Measurements from ENCODE around the gene FGF7. TPM values are rescaled to one million over a fixed set of nuclear protein-coding genes. Genes with fewer than 3 reads are reported as not detected.
A peak's percentile ranks its signal among the peaks of the same experiment; 100 is the strongest.

The FGF7 gene
- total RNA-seq, 1 experiment from 2014 or later, result 0.15 TPM

DNA sequence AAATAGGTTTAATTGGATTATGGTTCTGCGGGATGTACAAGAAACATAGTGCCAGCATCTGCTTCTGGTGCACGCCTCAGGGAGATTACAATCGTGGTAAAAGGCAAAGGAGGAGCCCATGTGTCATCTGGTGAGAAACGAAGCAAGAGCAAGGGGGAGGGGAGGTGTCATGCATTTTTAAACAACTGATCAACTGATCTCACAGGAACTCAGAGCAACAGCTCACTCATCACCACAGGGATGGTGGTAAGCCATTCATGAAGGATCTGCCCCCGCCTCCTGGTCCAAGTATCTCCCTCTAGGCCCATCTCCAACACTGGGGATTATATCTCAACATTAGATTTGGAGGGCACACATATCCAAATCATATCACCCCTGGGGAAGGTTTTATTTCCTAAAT, 42.1 kb upstream of the FGF7 start:
- Mint-ChIP-seq H3K36me3 (no peaks in the 10 kb centered on the region), H3K4me3 (no peak overlapping the region), H3K4me1 (peaks cover 38% of the 10 kb centered on the region), H3K27ac (no peak overlapping the region), H3K9me3 (no peaks in the 10 kb centered on the region), H3K27me3 (ENCODE audit: low read depth) (no peaks in the 10 kb centered on the region)
- ATAC-seq (peak; percentile 79), DNase-seq (ENCODE audit: low spot score) (no peak)
- ChIA-PET POLR2A (no interaction called here), CTCF (interaction anchor here (0.6 kb wide), 1 partner anchor 62 kb away, joined by 3 read pairs; no protein-coding TSS in a partner anchor)
- TF ChIP-seq, protein P1, sequence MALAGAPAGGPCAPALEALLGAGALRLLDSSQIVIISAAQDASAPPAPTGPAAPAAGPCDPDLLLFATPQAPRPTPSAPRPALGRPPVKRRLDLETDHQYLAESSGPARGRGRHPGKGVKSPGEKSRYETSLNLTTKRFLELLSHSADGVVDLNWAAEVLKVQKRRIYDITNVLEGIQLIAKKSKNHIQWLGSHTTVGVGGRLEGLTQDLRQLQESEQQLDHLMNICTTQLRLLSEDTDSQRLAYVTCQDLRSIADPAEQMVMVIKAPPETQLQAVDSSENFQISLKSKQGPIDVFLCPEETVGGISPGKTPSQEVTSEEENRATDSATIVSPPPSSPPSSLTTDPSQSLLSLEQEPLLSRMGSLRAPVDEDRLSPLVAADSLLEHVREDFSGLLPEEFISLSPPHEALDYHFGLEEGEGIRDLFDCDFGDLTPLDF (CRISPR knock-in tag; IDR thresholded peaks at IDR 0.05), result no peak
- TF ChIP-seq ELF4 (CRISPR knock-in tag; IDR thresholded peaks at IDR 0.05; ENCODE audit: low read depth) (no peak), CREB1 (CRISPR knock-in tag; IDR thresholded peaks at IDR 0.05) (no peak), TEAD4 (CRISPR knock-in tag; IDR thresholded peaks at IDR 0.05) (no peak)
- TF ChIP-seq, protein P2, sequence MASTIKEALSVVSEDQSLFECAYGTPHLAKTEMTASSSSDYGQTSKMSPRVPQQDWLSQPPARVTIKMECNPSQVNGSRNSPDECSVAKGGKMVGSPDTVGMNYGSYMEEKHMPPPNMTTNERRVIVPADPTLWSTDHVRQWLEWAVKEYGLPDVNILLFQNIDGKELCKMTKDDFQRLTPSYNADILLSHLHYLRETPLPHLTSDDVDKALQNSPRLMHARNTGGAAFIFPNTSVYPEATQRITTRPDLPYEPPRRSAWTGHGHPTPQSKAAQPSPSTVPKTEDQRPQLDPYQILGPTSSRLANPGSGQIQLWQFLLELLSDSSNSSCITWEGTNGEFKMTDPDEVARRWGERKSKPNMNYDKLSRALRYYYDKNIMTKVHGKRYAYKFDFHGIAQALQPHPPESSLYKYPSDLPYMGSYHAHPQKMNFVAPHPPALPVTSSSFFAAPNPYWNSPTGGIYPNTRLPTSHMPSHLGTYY (CRISPR knock-in tag; IDR thresholded peaks at IDR 0.05), result no peak

DNA sequence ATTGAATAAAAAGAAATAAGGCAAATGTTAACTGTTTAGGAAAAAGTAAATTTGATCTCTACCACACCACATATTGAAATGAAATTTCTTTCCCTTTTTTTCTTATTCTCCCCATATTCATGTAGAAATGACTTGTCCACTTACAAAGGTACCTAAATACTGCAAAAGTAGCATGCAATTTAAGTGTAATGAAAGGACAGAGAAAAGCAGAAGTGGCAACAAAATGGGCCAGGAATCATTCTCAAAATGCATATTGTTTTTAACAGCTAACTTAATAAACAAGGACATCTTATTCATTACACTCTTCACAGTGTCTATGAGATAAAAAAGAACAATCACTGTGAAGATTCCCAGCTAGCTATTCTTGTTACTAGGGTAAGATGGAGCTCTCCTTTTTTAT, 40.6 kb upstream of the FGF7 start:
- Mint-ChIP-seq H3K4me1 (peaks cover 38% of the 10 kb centered on the region), H3K27me3 (ENCODE audit: low read depth) (no peaks in the 10 kb centered on the region), H3K36me3 (no peaks in the 10 kb centered on the region), H3K27ac (no peak overlapping the region), H3K4me3 (no peak overlapping the region), H3K9me3 (no peaks in the 10 kb centered on the region)
- POLR2A ChIA-PET, result no interaction called here
- no peak for DNase-seq (ENCODE audit: low spot score)
- no peak for ATAC-seq
- CTCF ChIA-PET, result no interaction called here
- TF ChIP-seq JUN (CRISPR knock-in tag; IDR thresholded peaks at IDR 0.05) (no peak), EMX1 (CRISPR knock-in tag; IDR thresholded peaks at IDR 0.05) (no peak), ATF1 (CRISPR knock-in tag; IDR thresholded peaks at IDR 0.05) (no peak), ZNF317 (CRISPR knock-in tag; IDR thresholded peaks at IDR 0.05; ENCODE audit: borderline replicate concordance, low read depth) (no peak), ETV6 (CRISPR knock-in tag; IDR thresholded peaks at IDR 0.05) (no peak), ZNF396 (CRISPR knock-in tag; IDR thresholded peaks at IDR 0.05; ENCODE audit: borderline replicate concordance) (no peak), NFYB (CRISPR knock-in tag; conservative IDR thresholded peaks at IDR 0.05; ENCODE audit: low read depth) (no peak), ZNF138 (CRISPR knock-in tag; conservative IDR thresholded peaks at IDR 0.05) (no peak)
- TF ChIP-seq, protein P3, sequence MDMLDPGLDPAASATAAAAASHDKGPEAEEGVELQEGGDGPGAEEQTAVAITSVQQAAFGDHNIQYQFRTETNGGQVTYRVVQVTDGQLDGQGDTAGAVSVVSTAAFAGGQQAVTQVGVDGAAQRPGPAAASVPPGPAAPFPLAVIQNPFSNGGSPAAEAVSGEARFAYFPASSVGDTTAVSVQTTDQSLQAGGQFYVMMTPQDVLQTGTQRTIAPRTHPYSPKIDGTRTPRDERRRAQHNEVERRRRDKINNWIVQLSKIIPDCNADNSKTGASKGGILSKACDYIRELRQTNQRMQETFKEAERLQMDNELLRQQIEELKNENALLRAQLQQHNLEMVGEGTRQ (CRISPR knock-in tag; IDR thresholded peaks at IDR 0.05), result no peak
- TF ChIP-seq, protein P4, sequence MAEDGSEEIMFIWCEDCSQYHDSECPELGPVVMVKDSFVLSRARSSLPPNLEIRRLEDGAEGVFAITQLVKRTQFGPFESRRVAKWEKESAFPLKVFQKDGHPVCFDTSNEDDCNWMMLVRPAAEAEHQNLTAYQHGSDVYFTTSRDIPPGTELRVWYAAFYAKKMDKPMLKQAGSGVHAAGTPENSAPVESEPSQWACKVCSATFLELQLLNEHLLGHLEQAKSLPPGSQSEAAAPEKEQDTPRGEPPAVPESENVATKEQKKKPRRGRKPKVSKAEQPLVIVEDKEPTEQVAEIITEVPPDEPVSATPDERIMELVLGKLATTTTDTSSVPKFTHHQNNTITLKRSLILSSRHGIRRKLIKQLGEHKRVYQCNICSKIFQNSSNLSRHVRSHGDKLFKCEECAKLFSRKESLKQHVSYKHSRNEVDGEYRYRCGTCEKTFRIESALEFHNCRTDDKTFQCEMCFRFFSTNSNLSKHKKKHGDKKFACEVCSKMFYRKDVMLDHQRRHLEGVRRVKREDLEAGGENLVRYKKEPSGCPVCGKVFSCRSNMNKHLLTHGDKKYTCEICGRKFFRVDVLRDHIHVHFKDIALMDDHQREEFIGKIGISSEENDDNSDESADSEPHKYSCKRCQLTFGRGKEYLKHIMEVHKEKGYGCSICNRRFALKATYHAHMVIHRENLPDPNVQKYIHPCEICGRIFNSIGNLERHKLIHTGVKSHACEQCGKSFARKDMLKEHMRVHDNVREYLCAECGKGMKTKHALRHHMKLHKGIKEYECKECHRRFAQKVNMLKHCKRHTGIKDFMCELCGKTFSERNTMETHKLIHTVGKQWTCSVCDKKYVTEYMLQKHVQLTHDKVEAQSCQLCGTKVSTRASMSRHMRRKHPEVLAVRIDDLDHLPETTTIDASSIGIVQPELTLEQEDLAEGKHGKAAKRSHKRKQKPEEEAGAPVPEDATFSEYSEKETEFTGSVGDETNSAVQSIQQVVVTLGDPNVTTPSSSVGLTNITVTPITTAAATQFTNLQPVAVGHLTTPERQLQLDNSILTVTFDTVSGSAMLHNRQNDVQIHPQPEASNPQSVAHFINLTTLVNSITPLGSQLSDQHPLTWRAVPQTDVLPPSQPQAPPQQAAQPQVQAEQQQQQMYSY (CRISPR knock-in tag; IDR thresholded peaks at IDR 0.05), result no peak
- TF ChIP-seq, protein P5, sequence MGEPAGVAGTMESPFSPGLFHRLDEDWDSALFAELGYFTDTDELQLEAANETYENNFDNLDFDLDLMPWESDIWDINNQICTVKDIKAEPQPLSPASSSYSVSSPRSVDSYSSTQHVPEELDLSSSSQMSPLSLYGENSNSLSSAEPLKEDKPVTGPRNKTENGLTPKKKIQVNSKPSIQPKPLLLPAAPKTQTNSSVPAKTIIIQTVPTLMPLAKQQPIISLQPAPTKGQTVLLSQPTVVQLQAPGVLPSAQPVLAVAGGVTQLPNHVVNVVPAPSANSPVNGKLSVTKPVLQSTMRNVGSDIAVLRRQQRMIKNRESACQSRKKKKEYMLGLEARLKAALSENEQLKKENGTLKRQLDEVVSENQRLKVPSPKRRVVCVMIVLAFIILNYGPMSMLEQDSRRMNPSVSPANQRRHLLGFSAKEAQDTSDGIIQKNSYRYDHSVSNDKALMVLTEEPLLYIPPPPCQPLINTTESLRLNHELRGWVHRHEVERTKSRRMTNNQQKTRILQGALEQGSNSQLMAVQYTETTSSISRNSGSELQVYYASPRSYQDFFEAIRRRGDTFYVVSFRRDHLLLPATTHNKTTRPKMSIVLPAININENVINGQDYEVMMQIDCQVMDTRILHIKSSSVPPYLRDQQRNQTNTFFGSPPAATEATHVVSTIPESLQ (CRISPR knock-in tag; IDR thresholded peaks at IDR 0.05), result no peak
- TF ChIP-seq, protein P6, sequence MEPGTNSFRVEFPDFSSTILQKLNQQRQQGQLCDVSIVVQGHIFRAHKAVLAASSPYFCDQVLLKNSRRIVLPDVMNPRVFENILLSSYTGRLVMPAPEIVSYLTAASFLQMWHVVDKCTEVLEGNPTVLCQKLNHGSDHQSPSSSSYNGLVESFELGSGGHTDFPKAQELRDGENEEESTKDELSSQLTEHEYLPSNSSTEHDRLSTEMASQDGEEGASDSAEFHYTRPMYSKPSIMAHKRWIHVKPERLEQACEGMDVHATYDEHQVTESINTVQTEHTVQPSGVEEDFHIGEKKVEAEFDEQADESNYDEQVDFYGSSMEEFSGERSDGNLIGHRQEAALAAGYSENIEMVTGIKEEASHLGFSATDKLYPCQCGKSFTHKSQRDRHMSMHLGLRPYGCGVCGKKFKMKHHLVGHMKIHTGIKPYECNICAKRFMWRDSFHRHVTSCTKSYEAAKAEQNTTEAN (CRISPR knock-in tag; IDR thresholded peaks at IDR 0.05), result no peak
- TF ChIP-seq, protein P7, sequence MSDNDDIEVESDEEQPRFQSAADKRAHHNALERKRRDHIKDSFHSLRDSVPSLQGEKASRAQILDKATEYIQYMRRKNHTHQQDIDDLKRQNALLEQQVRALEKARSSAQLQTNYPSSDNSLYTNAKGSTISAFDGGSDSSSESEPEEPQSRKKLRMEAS (CRISPR knock-in tag; IDR thresholded peaks at IDR 0.05), result no peak
- TF ChIP-seq, protein P1 (CRISPR knock-in tag; IDR thresholded peaks at IDR 0.05), result no peak
- TF ChIP-seq, protein P8, sequence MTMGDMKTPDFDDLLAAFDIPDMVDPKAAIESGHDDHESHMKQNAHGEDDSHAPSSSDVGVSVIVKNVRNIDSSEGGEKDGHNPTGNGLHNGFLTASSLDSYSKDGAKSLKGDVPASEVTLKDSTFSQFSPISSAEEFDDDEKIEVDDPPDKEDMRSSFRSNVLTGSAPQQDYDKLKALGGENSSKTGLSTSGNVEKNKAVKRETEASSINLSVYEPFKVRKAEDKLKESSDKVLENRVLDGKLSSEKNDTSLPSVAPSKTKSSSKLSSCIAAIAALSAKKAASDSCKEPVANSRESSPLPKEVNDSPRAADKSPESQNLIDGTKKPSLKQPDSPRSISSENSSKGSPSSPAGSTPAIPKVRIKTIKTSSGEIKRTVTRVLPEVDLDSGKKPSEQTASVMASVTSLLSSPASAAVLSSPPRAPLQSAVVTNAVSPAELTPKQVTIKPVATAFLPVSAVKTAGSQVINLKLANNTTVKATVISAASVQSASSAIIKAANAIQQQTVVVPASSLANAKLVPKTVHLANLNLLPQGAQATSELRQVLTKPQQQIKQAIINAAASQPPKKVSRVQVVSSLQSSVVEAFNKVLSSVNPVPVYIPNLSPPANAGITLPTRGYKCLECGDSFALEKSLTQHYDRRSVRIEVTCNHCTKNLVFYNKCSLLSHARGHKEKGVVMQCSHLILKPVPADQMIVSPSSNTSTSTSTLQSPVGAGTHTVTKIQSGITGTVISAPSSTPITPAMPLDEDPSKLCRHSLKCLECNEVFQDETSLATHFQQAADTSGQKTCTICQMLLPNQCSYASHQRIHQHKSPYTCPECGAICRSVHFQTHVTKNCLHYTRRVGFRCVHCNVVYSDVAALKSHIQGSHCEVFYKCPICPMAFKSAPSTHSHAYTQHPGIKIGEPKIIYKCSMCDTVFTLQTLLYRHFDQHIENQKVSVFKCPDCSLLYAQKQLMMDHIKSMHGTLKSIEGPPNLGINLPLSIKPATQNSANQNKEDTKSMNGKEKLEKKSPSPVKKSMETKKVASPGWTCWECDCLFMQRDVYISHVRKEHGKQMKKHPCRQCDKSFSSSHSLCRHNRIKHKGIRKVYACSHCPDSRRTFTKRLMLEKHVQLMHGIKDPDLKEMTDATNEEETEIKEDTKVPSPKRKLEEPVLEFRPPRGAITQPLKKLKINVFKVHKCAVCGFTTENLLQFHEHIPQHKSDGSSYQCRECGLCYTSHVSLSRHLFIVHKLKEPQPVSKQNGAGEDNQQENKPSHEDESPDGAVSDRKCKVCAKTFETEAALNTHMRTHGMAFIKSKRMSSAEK (CRISPR knock-in tag; IDR thresholded peaks at IDR 0.05; ENCODE audit: borderline replicate concordance), result no peak

Measured in WTC11 (cell line).